Measurements from ENCODE around the gene NPHP3.

DNA sequence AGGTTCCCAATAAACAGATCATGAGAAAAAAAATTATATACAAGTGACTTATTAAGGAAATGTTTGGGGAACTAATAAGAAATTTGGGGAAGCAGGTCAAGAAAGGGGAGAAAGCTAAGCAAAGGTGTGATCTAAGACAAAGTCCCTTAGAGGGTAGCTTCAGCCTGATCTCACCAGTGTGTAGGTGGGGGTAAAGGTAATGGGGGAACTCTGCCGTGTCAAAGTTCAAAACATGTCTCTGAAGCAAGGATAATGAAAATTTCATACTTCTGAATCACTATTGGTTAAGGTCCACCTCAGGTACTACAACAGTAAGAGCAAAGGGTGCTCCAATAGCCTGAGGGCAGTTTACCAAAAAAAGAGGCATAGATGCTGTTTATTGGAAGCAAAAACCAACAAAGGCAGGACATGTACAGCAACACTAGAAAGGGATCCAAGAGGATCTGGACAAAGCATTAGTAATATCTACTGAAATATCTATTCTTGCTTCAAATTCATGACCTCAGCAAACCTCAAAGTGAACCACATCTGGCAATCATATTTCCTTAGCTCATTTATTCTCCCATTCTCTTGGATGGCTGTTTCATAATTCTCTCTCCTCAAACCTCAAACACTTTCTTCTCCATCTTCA is 69.5 kb downstream of the NPHP3 start:
- TF ChIP-seq, protein P1, sequence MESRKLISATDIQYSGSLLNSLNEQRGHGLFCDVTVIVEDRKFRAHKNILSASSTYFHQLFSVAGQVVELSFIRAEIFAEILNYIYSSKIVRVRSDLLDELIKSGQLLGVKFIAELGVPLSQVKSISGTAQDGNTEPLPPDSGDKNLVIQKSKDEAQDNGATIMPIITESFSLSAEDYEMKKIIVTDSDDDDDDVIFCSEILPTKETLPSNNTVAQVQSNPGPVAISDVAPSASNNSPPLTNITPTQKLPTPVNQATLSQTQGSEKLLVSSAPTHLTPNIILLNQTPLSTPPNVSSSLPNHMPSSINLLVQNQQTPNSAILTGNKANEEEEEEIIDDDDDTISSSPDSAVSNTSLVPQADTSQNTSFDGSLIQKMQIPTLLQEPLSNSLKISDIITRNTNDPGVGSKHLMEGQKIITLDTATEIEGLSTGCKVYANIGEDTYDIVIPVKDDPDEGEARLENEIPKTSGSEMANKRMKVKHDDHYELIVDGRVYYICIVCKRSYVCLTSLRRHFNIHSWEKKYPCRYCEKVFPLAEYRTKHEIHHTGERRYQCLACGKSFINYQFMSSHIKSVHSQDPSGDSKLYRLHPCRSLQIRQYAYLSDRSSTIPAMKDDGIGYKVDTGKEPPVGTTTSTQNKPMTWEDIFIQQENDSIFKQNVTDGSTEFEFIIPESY (IDR thresholded peaks at IDR 0.05; ENCODE audit: borderline replicate concordance, low read depth): no peak
- TF ChIP-seq GATA2 (CRISPR knock-in tag; IDR thresholded peaks at IDR 0.05) (no peak), EZH2phosphoT487 (IDR thresholded peaks at IDR 0.05; ENCODE audit: borderline replicate concordance, low read depth) (no peak), USF2 (IDR thresholded peaks at IDR 0.05; ENCODE audit: borderline replicate concordance, low read depth, low read length) (no peak), POLR2AphosphoS5 (IDR thresholded peaks at IDR 0.05; ENCODE audit: low read depth, low read length) (no peak), RCOR1 (IDR thresholded peaks at IDR 0.05; ENCODE audit: low read length) (no peak), SIN3A (IDR thresholded peaks at IDR 0.05; ENCODE audit: borderline replicate concordance, low read depth, low read length) (no peak)
- TF ChIP-seq, protein P2, sequence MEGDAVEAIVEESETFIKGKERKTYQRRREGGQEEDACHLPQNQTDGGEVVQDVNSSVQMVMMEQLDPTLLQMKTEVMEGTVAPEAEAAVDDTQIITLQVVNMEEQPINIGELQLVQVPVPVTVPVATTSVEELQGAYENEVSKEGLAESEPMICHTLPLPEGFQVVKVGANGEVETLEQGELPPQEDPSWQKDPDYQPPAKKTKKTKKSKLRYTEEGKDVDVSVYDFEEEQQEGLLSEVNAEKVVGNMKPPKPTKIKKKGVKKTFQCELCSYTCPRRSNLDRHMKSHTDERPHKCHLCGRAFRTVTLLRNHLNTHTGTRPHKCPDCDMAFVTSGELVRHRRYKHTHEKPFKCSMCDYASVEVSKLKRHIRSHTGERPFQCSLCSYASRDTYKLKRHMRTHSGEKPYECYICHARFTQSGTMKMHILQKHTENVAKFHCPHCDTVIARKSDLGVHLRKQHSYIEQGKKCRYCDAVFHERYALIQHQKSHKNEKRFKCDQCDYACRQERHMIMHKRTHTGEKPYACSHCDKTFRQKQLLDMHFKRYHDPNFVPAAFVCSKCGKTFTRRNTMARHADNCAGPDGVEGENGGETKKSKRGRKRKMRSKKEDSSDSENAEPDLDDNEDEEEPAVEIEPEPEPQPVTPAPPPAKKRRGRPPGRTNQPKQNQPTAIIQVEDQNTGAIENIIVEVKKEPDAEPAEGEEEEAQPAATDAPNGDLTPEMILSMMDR (IDR thresholded peaks at IDR 0.05): no peak
